ENCODE results near the gene SYMPK.

SYMPK gene

GRCh38 chr19:45827459-45828093 lies 35.4 kb downstream of the SYMPK start:
- Histone ChIP-seq H3K4me1 (ENCODE audit: control insufficient read depth, low read length) (no peaks in the 10 kb centered on the region), H3K4me3 (ENCODE audit: low read length) (no peak overlapping the region), H3K27me3 (ENCODE audit: control insufficient read depth, low read length) (no peaks in the 10 kb centered on the region), H3K79me2 (ENCODE audit: control insufficient read depth, low read length) (no peaks in the 10 kb centered on the region), H3K9me2 (replicated peaks; ENCODE audit: control insufficient read depth, low read length) (no peaks in the 10 kb centered on the region), H3F3A (ENCODE audit: control insufficient read depth, insufficient read depth) (no peaks in the 10 kb centered on the region), H3K9me3 (ENCODE audit: control insufficient read depth, insufficient read depth, low read length) (no peaks in the 10 kb centered on the region), H3K4me2 (ENCODE audit: low read length) (no peak overlapping the region), H3K36me3 (ENCODE audit: control insufficient read depth, low read length) (peaks cover 93% of the 10 kb centered on the region), H3K27ac (ENCODE audit: low read depth, low read length) (no peak overlapping the region), H4K20me1 (ENCODE audit: control insufficient read depth, insufficient read depth, low read depth, low read length) (no peaks in the 10 kb centered on the region)
- no peak for TF ChIP-seq EZH2phosphoT487 (IDR thresholded peaks at IDR 0.05; ENCODE audit: borderline replicate concordance, low read length)
- TF ChIP-seq CTCF (IDR thresholded peaks at IDR 0.05; ENCODE audit: low read depth, low read length, poor library complexity, severe bottlenecking), result no peak

- Histone ChIP-seq H3K4me2 (ENCODE audit: low read length) (no peak overlapping the region), H3K79me2 (ENCODE audit: control insufficient read depth, low read length) (no peaks in the 10 kb centered on the region), H3K36me3 (ENCODE audit: control insufficient read depth, low read length) (peaks cover 90% of the 10 kb centered on the region), H3K4me3 (ENCODE audit: low read length) (no peak overlapping the region), H3K9me2 (replicated peaks; ENCODE audit: control insufficient read depth, low read length) (no peaks in the 10 kb centered on the region), H4K20me1 (ENCODE audit: control insufficient read depth, insufficient read depth, low read depth, low read length) (no peaks in the 10 kb centered on the region), H3K27ac (ENCODE audit: low read depth, low read length) (no peak overlapping the region), H3K27me3 (ENCODE audit: control insufficient read depth, low read length) (no peaks in the 10 kb centered on the region), H3K9me3 (ENCODE audit: control insufficient read depth, insufficient read depth, low read length) (no peaks in the 10 kb centered on the region), H3K4me1 (ENCODE audit: control insufficient read depth, low read length) (no peaks in the 10 kb centered on the region), H3F3A (ENCODE audit: control insufficient read depth, insufficient read depth) (no peaks in the 10 kb centered on the region)
- TF ChIP-seq CTCF (IDR thresholded peaks at IDR 0.05; ENCODE audit: low read depth, low read length, poor library complexity, severe bottlenecking), result no peak
- TF ChIP-seq EZH2phosphoT487 (IDR thresholded peaks at IDR 0.05; ENCODE audit: borderline replicate concordance, low read length), result no peak
These were observed 36.0 kb downstream of the SYMPK start for GRCh38 chr19:45826934-45827333.

GRCh38 chr19:45825917-45826893 lies 36.7 kb downstream of the SYMPK start:
- no peak for TF ChIP-seq CTCF (IDR thresholded peaks at IDR 0.05; ENCODE audit: low read depth, low read length, poor library complexity, severe bottlenecking)
- no peak for TF ChIP-seq EZH2phosphoT487 (IDR thresholded peaks at IDR 0.05; ENCODE audit: borderline replicate concordance, low read length)
- Histone ChIP-seq H3K4me2 (ENCODE audit: low read length) (no peak overlapping the region), H4K20me1 (ENCODE audit: control insufficient read depth, insufficient read depth, low read depth, low read length) (no peaks in the 10 kb centered on the region), H3K4me3 (ENCODE audit: low read length) (no peak overlapping the region), H3K4me1 (ENCODE audit: control insufficient read depth, low read length) (no peaks in the 10 kb centered on the region), H3K36me3 (ENCODE audit: control insufficient read depth, low read length) (peaks cover 88% of the 10 kb centered on the region), H3K27me3 (ENCODE audit: control insufficient read depth, low read length) (no peaks in the 10 kb centered on the region), H3K79me2 (ENCODE audit: control insufficient read depth, low read length) (no peaks in the 10 kb centered on the region), H3K9me3 (ENCODE audit: control insufficient read depth, insufficient read depth, low read length) (no peaks in the 10 kb centered on the region), H3K9me2 (replicated peaks; ENCODE audit: control insufficient read depth, low read length) (no peaks in the 10 kb centered on the region), H3K27ac (ENCODE audit: low read depth, low read length) (no peak overlapping the region), H3F3A (ENCODE audit: control insufficient read depth, insufficient read depth) (no peaks in the 10 kb centered on the region)

All from DOHH2 (cell line).